Esophagus squamous epithelium (tissue), 5 donors: ENCODE results near the gene RAB30. TPM values are rescaled to one million over a fixed set of nuclear protein-coding genes. Genes with fewer than 3 reads are reported as not detected.
"Not testable (repeated sequence)": the region's sequence is repeated elsewhere in the genome, so short reads cannot be mapped to it uniquely, and the experiment has no call there.

Source experiments
- DNase-seq: peaks from one replicate; lab custom pipeline; 2025; lab: John Stamatoyannopoulos, UW
- H3K27ac ChIP-seq, 4 donors: fragments of 200-600 bp; sonication (generic); one replicate each; pipeline ENCODE4 v1.5.1; 2016 to 2019; ENCODE audit warnings: mild to moderate bottlenecking in 1 of 4
- H3K27me3 ChIP-seq, 4 donors: fragments of 200-600 bp; sonication (generic); 1 replicate in 3 of 4; 2 replicates in 1 of 4; pipeline versions ENCODE4 v1.5.1 to v1.6.0; 2017 to 2021; ENCODE audit warnings: antibody characterized with exemption in 1 of 4
- H3K36me3 ChIP-seq, 3 donors: fragments of 200-600 bp; sonication (generic); one replicate each; pipeline ENCODE4 v1.5.1; 2016 to 2019
- H3K4me1 ChIP-seq, 3 donors: fragments of 200-600 bp; sonication (generic); one replicate each; pipeline ENCODE4 v1.5.1; 2017 to 2019
- H3K4me3 ChIP-seq, 4 donors: fragments of 200-600 bp; sonication (generic); 1 replicate in 3 of 4; 2 replicates in 1 of 4; pipeline ENCODE4 v1.5.1; 2016 to 2019; ENCODE audit warnings: mild to moderate bottlenecking in 2 of 4, moderate library complexity in 1 of 4
- H3K9me3 ChIP-seq, 3 donors: fragments of 200-600 bp; sonication (generic); one replicate each; pipeline ENCODE4 v1.5.1; 2016 to 2019
- POLR2A ChIP-seq, 4 donors: fragments of 450-650 bp; IDR thresholded peaks; one replicate each; pipeline ENCODE4 v1.6.1; 2017; ENCODE audit warnings: antibody characterized with exemption in 4 of 4, mild to moderate bottlenecking in 4 of 4, moderate library complexity in 3 of 4
- WGBS, 2 donors: methylation state at CpG; one replicate each; pipeline ENCODE4 v1.1.5; 2018; 5-methylcytosine and 5-hydroxymethylcytosine counted together
- intact Hi-C: fragments of 100-400 bp; cut with DNase I; formaldehyde crosslinking; loops from one replicate; pipeline ENCODE4 v1.15.0; 2022
- total RNA-seq, 4 donors: library from RNA; depleted of rRNA; stranded (reverse); fragments of >200 nt; gene quantifications; one replicate each; pipeline ENCODE4 v1.1.0, GENCODE V29; 2016
- TF ChIP-seq, protein P1 (sequence below), 6 experiments: fragments of 450-650 bp in 4 of 6; fragments of 200-600 bp in 2 of 6; sonication (generic) in 2 of 6; IDR thresholded peaks; one replicate each; pipeline ENCODE4 v1.5.1; 2016 to 2019; ENCODE audit warnings: antibody characterized with exemption in 6 of 6, mild to moderate bottlenecking in 4 of 6, moderate library complexity in 4 of 6
- donor health status: DM: yes; HTN: yes; CAD: no.

The RAB30 gene
- total RNA-seq, 4 donors from 2014 or later: 2.2 to 8.7 (median 6.0) TPM

DNA sequence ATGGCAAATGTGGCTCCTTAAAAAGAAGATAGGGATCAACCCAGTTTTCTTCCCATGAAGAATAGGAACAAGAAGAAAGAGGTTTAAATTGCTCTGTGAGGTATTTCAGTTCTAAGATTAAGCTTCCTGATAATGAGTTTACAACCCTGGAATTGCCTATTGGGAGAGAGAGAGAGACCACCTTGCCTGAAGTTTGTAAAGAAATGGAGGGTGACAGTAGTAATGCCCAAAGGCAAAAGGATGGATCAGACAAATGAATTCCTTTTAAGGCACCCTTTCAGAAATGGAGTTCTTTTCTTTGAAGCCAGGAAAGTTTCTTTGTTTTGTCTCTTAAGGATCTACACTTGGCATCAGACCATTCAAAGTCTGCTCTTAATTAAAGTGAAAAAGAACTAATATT lies 95.8 kb downstream of the RAB30 start:
- no peaks in the 10 kb centered on the region for H3K27me3 ChIP-seq
- H3K27ac ChIP-seq: no peak overlapping the region
- no peak for TF ChIP-seq POLR2A (IDR thresholded peaks at IDR 0.05)
- peaks cover 2 to 22% (median 6%) of the 10 kb centered on the region in 3 donors for H3K4me1 ChIP-seq
- no peak overlapping the region for H3K4me3 ChIP-seq
- intact Hi-C loops: no loop called here
- no peak for DNase-seq
- H3K36me3 ChIP-seq: peaks cover 0 to under 1% (median 0%) of the 10 kb centered on the region in 3 donors
- H3K9me3 ChIP-seq: no peaks in the 10 kb centered on the region

DNA sequence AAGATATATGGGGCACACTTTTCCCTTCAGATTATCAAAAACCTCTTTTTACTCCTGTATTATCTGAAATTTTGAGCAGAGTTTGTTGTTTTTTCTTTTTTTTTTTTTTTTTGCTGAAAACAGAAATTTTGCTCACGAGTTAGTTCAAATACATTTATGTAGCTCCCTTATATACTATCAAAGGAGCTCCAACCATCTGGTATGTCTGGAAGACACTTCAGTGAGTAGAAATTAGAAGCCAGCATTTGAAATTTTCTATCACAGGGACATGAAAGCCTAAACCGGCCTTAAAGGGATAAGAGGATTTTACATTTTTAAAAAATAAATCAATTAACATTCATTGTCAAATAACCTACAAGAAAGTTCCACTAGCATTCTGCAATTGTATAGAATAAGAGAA lies 96.8 kb downstream of the RAB30 start:
- H3K27ac ChIP-seq: no peak overlapping the region
- no peaks in the 10 kb centered on the region for H3K9me3 ChIP-seq
- H3K27me3 ChIP-seq: no peaks in the 10 kb centered on the region
- DNase-seq: no peak
- no peaks in the 10 kb centered on the region for H3K36me3 ChIP-seq
- no peak overlapping the region for H3K4me3 ChIP-seq
- H3K4me1 ChIP-seq: peaks cover 0 to 13% (median 2%) of the 10 kb centered on the region in 3 donors
- TF ChIP-seq, protein P1, sequence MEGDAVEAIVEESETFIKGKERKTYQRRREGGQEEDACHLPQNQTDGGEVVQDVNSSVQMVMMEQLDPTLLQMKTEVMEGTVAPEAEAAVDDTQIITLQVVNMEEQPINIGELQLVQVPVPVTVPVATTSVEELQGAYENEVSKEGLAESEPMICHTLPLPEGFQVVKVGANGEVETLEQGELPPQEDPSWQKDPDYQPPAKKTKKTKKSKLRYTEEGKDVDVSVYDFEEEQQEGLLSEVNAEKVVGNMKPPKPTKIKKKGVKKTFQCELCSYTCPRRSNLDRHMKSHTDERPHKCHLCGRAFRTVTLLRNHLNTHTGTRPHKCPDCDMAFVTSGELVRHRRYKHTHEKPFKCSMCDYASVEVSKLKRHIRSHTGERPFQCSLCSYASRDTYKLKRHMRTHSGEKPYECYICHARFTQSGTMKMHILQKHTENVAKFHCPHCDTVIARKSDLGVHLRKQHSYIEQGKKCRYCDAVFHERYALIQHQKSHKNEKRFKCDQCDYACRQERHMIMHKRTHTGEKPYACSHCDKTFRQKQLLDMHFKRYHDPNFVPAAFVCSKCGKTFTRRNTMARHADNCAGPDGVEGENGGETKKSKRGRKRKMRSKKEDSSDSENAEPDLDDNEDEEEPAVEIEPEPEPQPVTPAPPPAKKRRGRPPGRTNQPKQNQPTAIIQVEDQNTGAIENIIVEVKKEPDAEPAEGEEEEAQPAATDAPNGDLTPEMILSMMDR (IDR thresholded peaks at IDR 0.05): no peak
- no peak for TF ChIP-seq POLR2A (IDR thresholded peaks at IDR 0.05)
- intact Hi-C loops: no loop called here
- WGBS, 2 donors: 69 to 83% methylated on average over 2 of the region's 2 CpGs

DNA sequence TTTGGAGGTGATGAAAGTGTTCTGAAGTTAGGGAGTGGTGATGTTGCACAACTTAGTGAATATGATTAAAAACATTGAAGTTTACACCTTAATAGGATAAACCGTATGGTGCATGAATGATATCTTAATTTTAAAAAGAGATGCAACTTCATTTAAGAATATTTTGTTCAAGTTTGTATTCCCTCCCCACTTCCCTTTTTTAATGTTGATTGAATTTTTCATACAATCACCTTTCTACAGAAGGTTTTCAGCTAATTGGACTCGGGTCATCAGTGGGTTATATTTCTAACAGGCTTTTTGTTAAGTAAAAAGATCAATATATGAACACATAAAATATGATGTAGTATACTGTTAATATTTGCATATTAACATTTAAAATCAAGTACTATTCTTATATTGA lies 97.6 kb downstream of the RAB30 start:
- intact Hi-C loops: no loop called here
- WGBS, 2 donors: 85% methylated on average over 2 of the region's 2 CpGs

DNA sequence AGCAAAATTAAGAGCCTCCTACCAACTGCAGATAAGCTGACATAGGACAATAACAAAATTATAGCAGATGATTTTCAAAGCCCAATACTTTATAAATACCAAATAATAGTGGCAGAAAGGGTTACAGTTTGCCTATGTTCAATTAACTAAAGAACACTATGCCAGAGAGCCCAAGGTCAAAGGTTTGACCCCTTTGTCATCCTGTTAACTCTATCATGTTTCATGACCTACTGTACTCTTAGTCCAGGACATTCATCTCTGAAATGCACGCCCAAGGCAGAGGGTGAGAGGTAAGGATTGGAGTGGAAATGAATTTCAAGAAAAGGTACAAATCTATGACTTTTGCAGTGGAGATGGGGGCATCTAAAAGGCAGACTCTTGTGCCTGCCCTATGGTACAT lies 99.6 kb downstream of the RAB30 start:
- Histone ChIP-seq H3K9me3 (no peaks in the 10 kb centered on the region), H3K27ac (no peak overlapping the region), H3K27me3 (no peaks in the 10 kb centered on the region), H3K36me3 (no peaks in the 10 kb centered on the region), H3K4me3 (no peak overlapping the region), H3K4me1 (no peaks in the 10 kb centered on the region)
- TF ChIP-seq POLR2A (IDR thresholded peaks at IDR 0.05): no peak
- TF ChIP-seq, protein P1 (IDR thresholded peaks at IDR 0.05): no peak
- DNase-seq: no peak
- intact Hi-C loops: no loop called here
- WGBS, 2 donors: 81 to 93% methylated on average over 1 of the region's 1 CpG

More for the DNA sequence above, 97.6 kb downstream of the RAB30 start:
- H3K9me3 ChIP-seq: no peaks in the 10 kb centered on the region
- no peak overlapping the region for H3K27ac ChIP-seq
- no peaks in the 10 kb centered on the region for H3K27me3 ChIP-seq
- H3K36me3 ChIP-seq: no peaks in the 10 kb centered on the region
- peaks cover 0 to 11% (median 2%) of the 10 kb centered on the region in 3 donors for H3K4me1 ChIP-seq
- TF ChIP-seq, protein P1 (IDR thresholded peaks at IDR 0.05): no peak
- TF ChIP-seq POLR2A (IDR thresholded peaks at IDR 0.05): no peak
- no peak for DNase-seq
- H3K4me3 ChIP-seq: no peak overlapping the region

DNA sequence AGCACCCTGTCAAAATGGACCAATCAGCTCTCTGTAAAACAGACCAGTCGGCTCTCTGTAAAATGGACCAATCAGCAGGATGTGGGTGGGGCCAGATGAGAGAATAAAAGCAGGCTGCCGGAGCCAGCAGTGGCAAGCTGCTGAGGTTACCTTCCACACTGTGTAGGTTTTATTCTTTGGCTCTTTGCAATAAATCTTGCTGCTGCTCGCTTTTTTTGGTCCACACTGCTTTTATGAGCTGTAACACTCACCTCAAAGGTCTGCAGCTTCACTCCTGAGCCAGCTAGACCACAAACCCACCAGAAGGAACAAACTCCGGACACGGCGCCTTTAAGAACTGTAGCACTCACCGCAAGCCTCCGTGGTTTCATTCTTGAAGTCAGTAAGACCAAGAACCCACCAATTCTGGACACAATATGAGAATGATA lies 100.2 kb downstream of the RAB30 start:
- H3K27ac ChIP-seq, H3K27me3 ChIP-seq, H3K4me1 ChIP-seq, H3K4me3 ChIP-seq, H3K9me3 ChIP-seq, intact Hi-C loops, DNase-seq, H3K36me3 ChIP-seq: not testable (repeated sequence)
- peak in 1 of 4 donors; percentile 25 for TF ChIP-seq POLR2A (IDR thresholded peaks at IDR 0.05)
- 67 to 75% methylated on average over 8 of the region's 8 CpGs for WGBS, 2 donors

DNA sequence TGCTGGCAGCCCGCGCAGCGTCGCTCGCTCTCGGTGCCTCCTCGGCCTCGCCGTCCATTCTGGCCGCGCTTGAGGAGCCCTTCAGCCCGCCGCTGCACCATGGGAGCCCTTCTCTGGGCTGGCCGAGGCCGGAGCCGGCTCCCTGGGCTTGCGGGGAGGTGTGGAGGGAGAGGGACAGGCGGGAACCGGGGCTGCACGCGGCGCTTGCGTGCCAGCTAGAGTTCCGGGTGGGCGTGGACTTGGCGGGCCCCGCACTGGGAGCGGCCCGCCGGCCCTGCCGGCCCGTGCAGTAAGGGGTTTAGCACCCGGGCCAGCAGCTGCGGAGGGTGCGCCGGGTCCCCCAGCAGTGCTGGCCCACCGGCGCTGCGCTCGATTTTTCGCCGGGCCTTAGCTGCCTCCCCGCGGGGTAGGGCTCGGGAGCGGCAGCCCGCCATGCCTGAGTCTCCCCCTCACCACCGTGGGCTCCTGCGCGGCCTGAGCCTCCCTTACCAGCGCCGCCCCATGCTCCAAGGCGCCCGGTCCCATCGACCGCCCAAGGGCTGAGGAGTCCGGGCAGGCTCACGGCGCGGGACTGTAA lies 101.1 kb downstream of the RAB30 start:
- H3K36me3 ChIP-seq, DNase-seq, H3K9me3 ChIP-seq, H3K27me3 ChIP-seq, H3K4me1 ChIP-seq, intact Hi-C loops: not testable (repeated sequence)
- 68 to 99% methylated on average over 10 to 25 of the region's 60 CpGs for WGBS, 2 donors
- H3K4me3 ChIP-seq: peak overlapping the region in 2 of 4 donors; percentile 7 to 16
- peak overlapping the region in 1 of 4 donors; percentile 10 for H3K27ac ChIP-seq
